GM10847 (cell line): ENCODE data around the gene C3orf22.

Experiments used
- POLR2A ChIP-seq: IDR thresholded peaks from 2 replicates; pipeline ENCODE4 v1.6.1; 2011; ENCODE audit not compliant: insufficient read length; ENCODE audit errors: extremely low read depth

Gene C3orf22

DNA sequence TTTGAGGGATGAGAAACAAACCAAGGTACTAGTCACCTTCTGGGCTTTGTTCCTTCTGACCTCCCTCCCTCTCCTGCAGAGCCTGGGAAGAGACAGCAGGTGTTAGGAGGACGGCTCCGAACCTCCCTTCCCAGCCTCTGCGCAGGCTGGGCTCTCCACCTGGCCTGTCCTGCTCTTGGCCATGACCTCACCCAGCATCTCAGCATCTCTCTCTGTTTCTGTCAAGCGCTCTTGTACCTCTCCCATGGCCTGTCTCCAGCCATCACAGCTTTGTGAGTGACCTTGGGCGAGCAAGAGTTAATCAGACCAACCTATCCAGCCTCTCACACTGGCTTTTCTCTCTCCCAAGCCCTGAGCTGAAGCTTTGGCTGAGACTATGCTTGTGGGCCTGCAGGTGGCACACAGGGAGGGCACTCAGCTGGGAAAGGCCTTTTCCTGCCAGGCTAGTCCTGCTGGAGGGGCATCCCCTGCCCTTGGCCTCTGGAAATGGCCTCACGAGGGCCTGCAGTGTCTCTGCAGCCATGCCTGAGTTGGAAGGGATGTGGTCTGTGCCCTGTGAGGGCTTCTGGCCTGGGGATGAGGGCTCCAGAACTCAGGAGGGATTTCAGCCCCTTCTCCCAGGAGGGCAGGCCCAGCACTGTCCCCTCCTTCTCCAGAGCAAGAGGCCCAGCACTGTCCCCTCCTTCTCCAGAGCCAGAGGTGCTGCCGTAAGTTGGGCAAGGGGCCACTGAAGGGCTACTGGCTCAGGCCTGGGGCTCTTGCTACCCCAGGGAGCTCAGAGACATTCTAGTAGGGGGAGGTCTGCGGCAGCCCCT is 32.7 kb downstream of the C3orf22 start:
- no peak for TF ChIP-seq POLR2A

DNA sequence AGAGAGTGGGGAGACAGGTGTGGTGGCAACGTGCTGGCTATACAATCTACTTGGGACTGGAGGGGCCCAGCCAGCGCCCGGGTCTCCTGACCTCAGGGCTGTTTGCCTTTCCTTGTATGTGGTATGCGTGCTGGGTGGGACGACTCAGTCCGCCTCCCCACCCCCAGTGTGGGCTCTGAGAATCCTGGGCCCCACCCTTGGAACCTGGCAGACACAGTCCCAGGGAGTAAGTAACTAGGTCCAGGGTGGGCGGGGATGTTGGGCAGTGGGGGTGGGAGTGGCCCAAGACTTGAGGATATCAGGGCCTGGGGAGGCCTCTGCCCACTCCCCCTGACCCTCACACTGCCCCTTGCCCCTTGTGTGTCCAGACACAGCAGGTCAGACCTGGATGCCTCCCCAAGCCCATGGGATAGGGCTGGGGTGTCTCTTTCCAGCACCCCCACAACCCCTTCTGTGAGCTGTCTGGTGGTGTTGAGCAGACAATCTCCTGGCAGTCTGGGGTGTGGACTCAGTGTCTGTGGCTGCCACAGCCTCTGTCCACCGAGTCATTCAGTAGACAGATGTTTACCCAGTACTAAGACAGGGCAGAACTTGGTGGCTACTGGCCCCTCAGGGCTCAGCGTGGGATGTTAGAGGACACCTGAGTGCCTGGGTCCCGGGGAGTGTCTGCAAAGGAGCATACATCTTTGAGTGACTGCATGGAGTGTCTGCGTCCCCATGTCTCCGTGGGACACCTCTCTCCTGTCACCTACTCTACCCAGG is 33.5 kb downstream of the C3orf22 start:
- TF ChIP-seq POLR2A = no peak

DNA sequence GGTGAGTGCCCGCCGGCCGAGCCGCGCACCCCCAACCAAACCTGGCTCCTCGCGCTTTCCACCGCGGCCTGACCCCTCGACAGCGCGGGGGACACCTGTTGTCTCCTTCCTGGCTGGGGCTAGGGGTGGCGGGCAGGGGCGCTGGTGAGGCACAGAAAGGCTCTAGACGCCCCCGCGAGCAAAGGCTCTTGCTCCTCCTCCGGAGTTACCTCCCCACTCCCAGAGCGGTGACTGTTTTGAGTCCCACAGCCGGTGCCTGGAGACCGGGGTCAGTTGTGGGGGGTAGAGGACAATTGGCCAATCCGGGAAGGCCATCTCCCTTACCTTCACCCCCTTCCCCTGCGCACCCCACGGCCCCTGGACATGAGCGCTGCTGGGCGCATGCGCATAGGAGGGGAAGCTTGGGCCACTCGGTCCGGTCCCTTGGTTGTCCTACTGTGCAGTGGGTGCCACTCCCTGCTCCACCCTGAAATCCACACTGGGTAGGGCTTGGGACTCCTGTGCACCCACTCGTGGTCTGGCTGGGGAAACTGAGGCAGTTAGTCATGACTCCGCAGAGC is 34.2 kb downstream of the C3orf22 start:
- no peak for TF ChIP-seq POLR2A

DNA sequence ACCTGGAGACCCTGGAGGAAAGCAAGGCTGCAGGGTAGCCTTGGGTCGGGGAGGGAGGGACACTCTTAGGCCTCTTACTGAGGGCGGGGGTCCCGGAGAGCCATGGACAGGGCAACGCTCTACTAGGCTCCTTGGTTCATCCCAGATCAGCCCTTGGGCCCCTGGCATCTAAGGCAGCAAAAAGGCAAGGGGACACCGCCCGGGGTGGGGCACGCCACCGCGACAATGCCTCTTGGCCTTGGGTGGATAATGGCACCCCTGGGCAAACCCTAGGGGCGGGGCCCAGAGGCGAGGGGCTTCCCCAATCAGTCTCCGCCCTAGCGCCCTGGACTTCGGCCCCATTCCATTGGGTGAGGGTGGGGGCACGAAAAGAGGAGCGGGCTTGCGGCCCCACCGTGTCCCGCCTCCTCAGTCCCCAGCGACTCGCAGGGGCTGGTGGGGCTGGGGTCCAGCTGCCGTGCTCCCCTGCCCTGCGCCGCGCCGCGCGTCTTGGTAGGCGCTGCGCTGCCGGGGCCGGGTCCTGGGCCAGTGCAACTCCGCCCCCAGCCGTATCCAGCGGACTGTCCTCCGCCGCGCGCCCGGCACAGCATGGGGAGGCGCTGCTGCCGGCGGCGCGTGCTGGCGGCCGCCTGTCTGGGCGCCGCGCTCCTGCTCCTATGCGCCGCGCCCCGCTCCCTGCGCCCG is 34.8 kb downstream of the C3orf22 start, which contains the start of gene CHST13:
Gene CHST13 (plus strand): TSS at position 411 of the 684 bp plus-strand sequence. CDS start 178 bp downstream, at position 589.
- no peak for TF ChIP-seq POLR2A

DNA sequence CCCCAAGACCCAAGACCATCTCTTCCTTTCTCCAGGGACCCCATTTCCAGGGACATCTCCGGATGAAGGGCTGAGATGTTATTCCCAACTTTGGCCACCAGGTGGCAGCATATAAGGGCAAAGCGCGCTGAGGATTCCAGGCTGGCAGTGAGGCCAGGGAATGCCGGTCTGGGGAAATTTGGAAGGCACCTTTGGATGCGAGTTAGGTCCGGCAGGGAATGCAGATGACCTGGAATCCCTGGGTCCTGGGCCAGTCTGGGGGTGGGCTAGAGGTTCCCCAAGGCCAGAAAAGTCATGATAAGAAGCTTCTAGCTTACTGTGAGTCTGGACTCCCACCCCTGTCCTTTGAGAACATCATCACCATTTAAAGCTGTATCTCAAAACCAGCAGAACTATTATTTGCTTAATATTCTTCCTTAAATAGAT is 36.4 kb downstream of the C3orf22 start:
- TF ChIP-seq POLR2A = no peak

DNA sequence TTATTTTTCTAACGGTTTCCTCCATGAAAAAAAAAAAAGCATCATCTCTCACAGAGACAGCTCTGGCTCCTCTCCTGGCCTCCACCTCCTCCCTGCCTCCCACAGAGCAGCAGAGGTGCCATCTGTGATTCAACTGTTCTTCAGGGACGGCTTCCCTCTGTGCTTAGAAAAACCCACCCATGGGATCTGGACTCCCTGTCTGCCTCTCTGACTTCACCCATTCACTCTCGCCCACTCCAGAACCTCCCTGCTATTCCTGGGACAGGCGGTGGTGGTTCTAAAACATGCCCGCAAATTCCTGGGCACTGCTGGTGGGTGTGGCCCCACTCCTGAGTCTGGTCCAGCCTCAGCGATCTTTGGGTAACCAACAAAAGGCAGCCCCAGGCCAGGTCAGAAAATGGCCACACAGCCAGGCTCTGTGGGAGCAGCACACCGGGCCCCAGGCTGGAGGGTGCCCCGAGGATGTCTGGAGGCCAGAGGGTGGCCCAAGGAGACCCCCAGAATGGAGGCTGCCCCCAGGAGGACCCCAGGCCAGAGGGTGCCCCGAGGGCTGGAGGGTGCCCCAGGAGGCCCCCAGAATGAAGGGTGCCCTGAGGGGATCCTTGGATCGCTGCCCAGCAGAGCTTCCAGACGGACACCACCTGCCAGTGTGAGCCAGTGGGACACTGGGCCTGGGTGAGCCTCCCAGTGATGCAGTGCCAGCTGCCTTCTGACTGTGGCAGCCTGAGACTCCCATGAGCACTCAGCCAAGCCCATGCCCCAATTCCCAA is 37.4 kb downstream of the C3orf22 start:
- TF ChIP-seq POLR2A = no peak

DNA sequence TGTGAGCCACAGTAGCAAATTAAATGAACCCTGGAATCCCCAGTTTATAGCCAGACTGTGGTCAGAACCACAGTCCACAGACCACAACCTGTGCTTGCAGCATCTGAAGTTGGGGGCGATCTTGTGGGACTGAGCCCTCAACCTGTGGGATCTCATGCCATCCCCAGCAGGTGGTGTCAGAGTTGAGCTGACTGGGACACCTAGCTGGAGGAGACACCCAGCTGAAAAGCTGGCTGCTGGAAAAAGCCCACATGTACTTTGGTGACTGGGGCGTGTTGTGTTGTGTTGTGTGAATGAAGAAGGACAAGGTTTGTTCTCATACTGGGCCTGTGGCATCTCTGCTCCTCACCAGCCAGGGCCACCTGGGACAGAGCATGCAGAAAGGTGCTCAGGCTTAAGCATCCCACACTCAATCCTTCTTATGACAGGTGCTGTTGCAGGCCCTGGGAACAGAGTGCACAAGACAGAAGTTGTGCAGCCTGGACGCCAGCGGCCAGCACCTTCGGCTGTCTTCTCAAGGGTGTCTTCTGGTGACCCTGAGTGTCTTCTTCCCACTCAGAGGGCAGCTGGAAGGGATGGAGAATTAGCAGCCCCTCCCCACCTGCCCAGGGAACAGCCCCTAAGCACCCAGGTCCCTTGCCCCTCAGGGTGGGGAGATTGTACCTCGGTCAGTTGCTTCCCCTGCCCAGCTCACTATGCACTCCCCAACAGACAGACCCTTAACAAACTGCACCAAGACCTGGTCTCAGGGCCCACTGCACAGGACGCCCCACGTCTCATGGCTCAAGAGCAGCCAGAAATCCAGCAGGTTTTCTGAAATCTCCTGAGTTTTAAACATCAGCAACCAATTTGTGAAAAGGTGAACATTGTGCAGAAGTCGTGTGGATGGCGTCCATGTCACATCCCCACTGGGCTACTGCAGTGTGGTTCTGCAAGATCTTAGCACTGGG is 39.0 kb downstream of the C3orf22 start:
- TF ChIP-seq POLR2A = no peak

DNA sequence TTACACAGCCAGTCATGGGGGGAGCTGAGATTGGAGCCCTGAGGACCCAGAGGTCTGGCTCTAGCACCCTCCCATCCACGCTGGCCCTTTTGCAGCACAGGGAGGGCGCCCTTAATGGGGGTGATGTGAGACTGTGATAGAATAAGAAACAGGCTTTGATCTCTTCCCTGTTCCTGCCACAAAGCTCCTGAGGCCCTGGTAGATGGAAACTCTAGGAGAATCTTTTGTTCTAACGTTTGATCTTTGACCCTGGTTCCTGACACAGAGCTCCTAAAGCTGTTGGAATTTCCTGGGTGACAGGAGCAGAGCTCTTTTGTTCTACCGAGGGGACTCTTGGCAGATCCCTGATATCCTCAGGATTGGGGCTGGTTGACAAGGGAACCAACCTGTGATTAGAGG is 40.0 kb downstream of the C3orf22 start:
- no peak for TF ChIP-seq POLR2A

DNA sequence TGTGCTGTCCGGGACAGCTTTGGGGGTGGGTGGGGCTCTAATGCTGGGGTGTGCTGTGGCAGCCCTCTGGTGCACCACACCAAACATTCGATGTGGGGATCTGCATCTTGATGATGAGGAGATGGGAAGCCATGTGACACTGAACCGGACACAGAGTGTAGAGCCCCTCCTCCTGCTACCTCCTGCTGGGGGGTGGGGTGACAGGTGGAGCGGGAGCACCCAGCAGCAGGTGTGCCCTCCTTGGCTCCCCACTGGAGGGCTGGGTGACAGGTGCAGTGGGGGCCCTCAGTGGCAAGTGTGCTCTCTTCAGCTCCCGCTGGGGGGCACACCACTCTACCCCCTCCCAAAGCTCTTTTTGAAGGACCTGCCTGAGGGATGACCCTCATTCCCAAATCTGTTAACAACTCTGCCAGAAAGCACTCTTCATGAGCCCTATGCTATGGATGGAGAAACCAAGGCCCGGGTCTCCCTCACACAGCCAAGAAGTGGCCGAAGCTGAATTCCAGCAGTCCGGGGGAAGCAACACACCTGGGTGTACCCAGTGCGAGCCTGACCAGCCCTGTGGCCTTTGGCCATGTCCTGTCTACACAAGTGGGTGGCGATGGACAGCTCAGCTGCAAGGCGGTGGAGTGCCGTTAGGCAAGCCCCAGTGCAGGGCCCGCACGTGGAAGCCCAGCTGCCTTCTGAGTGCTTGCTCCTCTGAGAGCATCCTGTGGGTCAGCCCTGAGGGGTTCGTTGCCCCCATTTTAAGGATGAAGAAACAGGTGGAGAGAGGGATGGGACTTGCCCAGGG is 40.5 kb downstream of the C3orf22 start:
- TF ChIP-seq POLR2A = no peak

DNA sequence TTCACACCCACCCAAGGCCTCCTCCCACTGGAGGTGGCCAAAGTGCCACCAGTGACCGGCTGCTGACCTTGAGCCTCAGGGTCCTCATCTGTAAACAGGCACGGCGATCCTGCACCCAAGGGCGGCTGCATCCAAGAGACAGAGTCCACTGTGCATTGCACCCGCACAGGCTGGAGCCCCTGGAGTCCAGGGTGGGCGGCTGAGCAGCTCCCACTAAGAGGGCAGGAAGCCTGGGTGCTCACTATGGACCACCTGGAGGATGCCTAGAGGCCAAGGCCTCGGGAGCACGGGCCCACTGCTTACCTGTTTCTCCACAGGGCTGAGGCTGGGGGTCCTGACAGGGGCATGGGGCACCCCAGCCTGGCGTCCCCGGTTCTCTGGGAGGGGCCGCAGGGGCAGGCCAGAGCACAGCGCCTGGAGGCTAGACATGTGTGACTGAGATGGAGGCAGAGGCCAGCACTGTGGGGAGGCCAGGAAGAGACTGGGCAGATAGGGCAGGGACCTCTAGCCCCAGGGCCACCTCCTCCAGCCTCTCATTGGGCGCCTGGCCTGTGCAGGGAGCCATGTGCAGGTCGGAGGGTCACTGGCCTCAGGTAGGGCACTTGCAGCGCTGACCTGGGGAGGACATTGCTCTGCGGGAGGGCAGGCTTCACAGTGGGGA is 41.3 kb downstream of the C3orf22 start, which contains the start of gene UROC1:
Gene UROC1 (minus strand): TSS at position 483 of the 661 bp plus-strand sequence. CDS start 54 bp downstream, at position 429.
- no peak for TF ChIP-seq POLR2A

DNA sequence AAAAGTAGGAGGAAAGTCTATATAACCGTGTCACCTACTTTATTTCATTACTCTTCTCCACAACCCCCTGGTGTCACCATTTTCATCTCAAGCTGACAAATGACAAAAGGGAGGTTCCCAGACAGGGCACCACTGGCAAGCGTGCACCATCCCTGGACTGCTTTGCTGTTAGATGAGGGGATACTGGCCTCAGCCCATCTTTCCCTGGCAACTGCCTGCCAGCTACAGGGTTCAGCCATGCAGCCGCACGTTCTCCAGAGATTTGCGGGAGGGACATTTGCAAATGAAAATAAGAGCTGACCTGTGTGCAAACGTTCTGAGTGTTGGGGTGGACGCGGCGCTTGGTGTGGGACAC is 41.8 kb downstream of the C3orf22 start:
- TF ChIP-seq POLR2A = no peak
